ENCODE measurements around the gene LHX5.

GRCh38 chr12:113505941-113506340, 34.3 kb upstream of the LHX5 start:
- TF ChIP-seq CTCF (IDR thresholded peaks at IDR 0.05) (no peak), EZH2 (IDR thresholded peaks at IDR 0.05) (no peak)

Measured in neural progenitor cell (in vitro differentiated cells).